GM19099 (cell line): ENCODE results near the gene DLG1.

Experiments
- POLR2A ChIP-seq: IDR thresholded peaks from 3 replicates; pipeline ENCODE4 v1.6.1; 2011; ENCODE audit warnings: low read depth; ENCODE audit not compliant: insufficient read length; ENCODE audit errors: extremely low read depth

The DLG1 gene

GRCh38 chr3:197201791-197202452, 96.5 kb downstream of the DLG1 start:
- TF ChIP-seq POLR2A: no peak

GRCh38 chr3:197197334-197197733, 101.1 kb downstream of the DLG1 start:
- TF ChIP-seq POLR2A: no peak

GRCh38 chr3:197196192-197196591, 102.2 kb downstream of the DLG1 start:
- no peak for TF ChIP-seq POLR2A

GRCh38 chr3:197195326-197195725, 103.1 kb downstream of the DLG1 start:
- TF ChIP-seq POLR2A: no peak

DNA sequence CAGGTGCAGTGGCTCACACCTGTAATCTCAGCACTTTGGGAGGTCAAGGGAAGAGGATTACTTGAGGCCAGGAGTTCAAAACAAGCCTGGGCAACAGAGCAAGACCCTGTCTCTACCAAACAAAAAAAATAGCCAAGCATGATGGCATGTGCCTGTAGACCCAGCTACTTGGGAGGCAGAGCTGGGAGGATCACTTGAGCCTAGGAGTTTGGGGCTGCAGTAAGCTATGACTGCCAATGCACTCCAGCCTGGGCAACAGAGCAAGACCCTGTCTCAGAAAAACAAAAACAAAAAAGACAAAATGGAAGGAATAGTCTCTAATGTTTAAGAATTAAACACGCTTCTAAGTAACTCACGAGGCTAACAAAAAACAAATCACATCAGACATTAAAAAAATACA, 106.5 kb downstream of the DLG1 start:
- TF ChIP-seq POLR2A: no peak

GRCh38 chr3:197189623-197190022, 108.8 kb downstream of the DLG1 start:
- no peak for TF ChIP-seq POLR2A

- TF ChIP-seq POLR2A: no peak
These were observed 109.4 kb downstream of the DLG1 start for GRCh38 chr3:197188963-197189362.

GRCh38 chr3:197186887-197187588, 111.4 kb downstream of the DLG1 start:
- no peak for TF ChIP-seq POLR2A

GRCh38 chr3:197183582-197183981, 114.8 kb downstream of the DLG1 start:
- TF ChIP-seq POLR2A: no peak

GRCh38 chr3:197181741-197182140, 116.7 kb downstream of the DLG1 start:
- TF ChIP-seq POLR2A: no peak

DNA sequence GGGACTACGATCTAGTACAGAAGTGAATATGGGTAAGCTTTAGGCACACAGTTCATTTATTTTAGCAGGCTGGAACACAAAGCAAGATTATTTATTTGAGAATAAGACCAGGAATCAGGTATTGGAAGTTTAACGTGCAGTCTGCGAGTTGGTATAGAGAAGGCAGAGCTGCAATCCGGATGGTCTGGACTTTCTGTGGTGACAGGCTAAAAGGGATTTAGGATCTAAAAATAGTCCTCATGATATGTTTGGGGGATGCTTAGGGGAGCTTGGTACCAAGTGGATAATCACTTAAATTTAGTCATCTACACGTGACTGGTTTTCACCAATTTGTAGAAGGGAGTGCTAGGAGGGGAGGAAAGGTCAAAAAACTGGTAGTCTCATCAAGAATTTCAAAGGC, 119.4 kb downstream of the DLG1 start:
- TF ChIP-seq POLR2A: no peak

DNA sequence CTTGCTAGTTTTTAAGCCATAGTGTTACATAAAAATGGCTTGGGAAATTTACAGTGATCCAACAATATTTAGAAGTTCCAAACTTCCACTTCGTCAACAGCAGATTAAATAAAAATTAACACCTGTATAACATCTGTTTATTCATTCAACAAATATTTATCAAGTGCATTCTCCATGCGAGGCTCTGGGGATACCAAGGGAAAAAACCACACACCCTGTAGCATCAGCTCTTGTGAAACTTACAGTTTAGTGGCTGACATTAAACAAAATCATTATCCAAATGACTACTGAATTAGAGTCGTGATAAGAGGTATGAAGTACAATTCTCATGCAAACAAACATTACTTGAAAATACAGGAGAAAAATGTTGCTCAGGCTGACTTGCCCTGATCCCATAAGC, 122.9 kb downstream of the DLG1 start:
- TF ChIP-seq POLR2A: no peak

DNA sequence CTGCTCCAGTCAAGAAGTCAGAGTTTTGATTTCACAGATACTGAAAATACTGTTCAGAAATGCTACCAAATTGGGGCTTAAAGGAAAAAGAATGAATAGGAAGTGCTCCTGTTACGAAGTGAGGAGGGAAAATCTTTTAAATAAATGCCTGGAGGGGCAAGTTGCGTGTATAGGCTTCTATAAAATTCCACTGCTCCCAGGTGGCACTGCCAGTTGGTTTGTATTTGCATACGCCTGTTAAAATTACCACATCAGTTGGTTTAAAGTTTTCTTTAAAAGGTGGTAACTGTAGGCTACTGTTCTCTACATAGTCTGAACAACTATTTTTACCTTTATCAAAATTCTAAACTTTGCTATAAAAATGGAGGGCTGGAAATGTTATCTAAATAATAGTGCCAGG, 123.5 kb downstream of the DLG1 start:
- TF ChIP-seq POLR2A: no peak

DNA sequence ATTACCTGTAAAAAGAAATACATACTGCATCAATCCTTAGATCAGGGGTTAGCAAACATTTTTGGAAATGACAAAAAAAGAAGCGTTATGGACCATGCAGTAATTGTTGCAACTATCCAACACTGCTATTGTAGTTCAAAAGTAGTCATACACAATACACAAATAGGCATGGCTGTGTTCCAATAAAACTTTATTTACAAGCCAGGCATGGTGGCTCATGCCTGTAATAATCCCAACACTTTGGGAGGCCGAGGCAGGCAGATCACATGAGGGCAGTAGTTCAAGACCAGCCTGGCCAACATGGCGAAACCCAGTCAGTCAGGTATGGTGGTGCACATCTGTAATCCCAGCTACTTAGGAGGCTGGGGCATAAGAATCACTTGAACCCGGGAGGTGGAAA, 124.8 kb downstream of the DLG1 start:
- TF ChIP-seq POLR2A: no peak

DNA sequence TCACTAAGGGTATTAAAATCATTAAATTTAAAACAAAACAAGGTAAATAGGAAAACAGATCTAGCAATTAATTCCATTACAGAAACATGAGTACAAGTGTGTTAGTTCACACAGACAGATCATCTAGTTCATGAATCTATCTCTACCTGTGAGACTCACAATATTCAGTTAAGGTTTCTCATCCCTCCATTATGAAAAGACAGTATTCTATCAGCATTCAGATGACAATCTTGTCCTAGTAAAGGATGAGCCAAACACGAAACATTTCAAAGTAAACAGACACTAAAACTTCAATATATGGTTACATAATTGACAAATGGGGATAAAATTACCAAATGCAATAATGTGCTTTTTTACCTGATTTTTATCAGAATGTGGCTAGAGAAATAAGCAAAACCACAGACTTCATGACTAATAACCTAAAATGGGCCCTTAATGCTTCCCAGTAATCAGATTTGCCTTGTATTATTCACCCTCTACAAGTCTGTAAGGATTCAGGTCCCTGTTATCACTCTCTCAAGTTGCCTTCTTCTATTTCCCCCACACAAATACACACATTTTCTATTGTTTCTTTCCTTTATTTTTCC, 126.8 kb downstream of the DLG1 start:
- TF ChIP-seq POLR2A: no peak

DNA sequence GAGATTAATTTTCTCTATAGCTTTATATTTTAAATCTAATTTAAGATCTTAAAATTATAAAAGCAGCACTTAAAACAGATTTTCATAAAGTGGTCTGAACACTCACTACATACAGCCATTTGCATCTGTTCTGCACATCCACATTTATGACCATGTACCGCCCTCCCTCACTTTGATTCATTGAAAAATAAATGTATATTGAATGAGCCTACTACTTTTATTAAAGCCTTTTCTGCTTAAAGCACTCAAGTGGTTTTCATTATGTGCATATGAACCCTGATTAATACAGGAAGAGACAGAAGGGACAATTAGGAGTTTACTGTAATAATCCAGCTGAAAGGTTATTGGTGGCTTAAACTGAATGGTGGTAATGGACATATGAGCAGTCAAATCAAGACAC, 129.4 kb downstream of the DLG1 start:
- TF ChIP-seq POLR2A: no peak
